ENCODE data around the gene GFOD2.

Gene GFOD2, protein sequence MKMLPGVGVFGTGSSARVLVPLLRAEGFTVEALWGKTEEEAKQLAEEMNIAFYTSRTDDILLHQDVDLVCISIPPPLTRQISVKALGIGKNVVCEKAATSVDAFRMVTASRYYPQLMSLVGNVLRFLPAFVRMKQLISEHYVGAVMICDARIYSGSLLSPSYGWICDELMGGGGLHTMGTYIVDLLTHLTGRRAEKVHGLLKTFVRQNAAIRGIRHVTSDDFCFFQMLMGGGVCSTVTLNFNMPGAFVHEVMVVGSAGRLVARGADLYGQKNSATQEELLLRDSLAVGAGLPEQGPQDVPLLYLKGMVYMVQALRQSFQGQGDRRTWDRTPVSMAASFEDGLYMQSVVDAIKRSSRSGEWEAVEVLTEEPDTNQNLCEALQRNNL

DNA sequence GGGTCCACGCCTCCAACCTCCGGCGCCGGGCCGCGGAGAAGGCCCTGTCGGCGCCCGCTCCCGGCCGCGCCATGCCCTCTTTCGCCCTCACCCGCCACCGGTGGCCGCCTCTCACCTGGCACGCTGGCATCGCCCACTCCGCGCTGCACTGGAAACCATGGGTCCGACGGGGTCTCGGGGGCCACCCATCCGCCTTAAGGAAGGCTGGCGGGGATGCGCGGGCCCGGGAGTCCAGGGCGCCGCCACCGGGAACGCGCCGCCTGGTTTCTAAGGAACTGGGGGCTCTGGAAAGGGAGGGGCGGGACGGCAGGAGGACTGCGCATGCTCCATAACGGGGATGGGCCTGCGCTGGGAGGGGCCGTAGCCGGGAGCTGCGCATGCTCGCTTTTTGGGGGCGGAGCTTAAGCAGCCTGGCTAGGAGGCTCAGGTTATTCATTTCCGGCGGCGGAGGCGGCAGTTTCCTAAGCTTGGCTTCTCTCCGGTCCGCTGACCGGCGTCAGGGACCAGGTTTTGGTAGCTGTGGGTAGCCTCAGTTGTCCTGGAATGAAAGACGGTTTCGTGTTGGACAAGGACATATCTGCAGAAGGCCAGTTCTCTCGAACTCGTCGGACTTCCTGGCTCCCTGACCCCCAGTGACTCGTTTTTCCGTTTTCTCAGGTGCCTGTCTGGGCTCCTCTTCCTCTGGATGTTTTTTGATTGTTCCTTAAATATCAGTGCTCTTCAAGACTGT is at the start of gene GFOD2:
Gene GFOD2 (minus strand): TSS at position 269 of the 730 bp plus-strand sequence. CDS start 33,601 bp downstream, outside the sequence.
- Histone ChIP-seq H3K9ac (ENCODE audit: low read length in 2 of 2) (peak within 1 kb of the TSS; percentile 86 to 94), H3K36me3 (ENCODE audit: control insufficient read depth in 2 of 2, insufficient read depth in 2 of 2, low read length in 2 of 2) (peaks cover 0 to 3% of the 10 kb centered on the region in 2 donors), H3K27ac (ENCODE audit: low read length) (peak within 1 kb of the TSS; percentile 81), H3K4me3 (ENCODE audit: low read length in 2 of 2) (peak within 1 kb of the TSS; percentile 84 to 89), H3K4me1 (ENCODE audit: control insufficient read depth, insufficient read depth, low read length) (peaks cover 18% of the 10 kb centered on the region), H3K27me3 (ENCODE audit: control insufficient read depth in 1 of 2, insufficient read depth in 2 of 2, low read length in 2 of 2) (no peaks in the 10 kb centered on the region), H3K9me3 (ENCODE audit: control insufficient read depth in 2 of 2, low read length in 2 of 2) (no peaks in the 10 kb centered on the region)

GRCh38 chr16:67767953-67768352 is 48.8 kb upstream of the GFOD2 start:
- H3K9ac ChIP-seq (ENCODE audit: low read length in 2 of 2), result no peak overlapping the region
- peaks cover 5 to 16% of the 10 kb centered on the region in 2 donors for H3K36me3 ChIP-seq (ENCODE audit: control insufficient read depth in 2 of 2, insufficient read depth in 2 of 2, low read length in 2 of 2)
- H3K9me3 ChIP-seq (ENCODE audit: control insufficient read depth in 2 of 2, low read length in 2 of 2), result no peaks in the 10 kb centered on the region
- H3K27ac ChIP-seq (ENCODE audit: low read length), result no peak overlapping the region
- peaks cover 9% of the 10 kb centered on the region for H3K4me1 ChIP-seq (ENCODE audit: control insufficient read depth, insufficient read depth, low read length)
- no peak overlapping the region for H3K4me3 ChIP-seq (ENCODE audit: low read length in 2 of 2)
- H3K27me3 ChIP-seq (ENCODE audit: control insufficient read depth in 1 of 2, insufficient read depth in 2 of 2, low read length in 2 of 2), result no peaks in the 10 kb centered on the region

- H3K9me3 ChIP-seq (ENCODE audit: control insufficient read depth in 2 of 2, low read length in 2 of 2), result no peaks in the 10 kb centered on the region
- no peaks in the 10 kb centered on the region for H3K27me3 ChIP-seq (ENCODE audit: control insufficient read depth in 1 of 2, insufficient read depth in 2 of 2, low read length in 2 of 2)
- H3K27ac ChIP-seq (ENCODE audit: low read length), result no peak overlapping the region
Observed at GRCh38 chr16:67766291-67766690, 47.2 kb upstream of the GFOD2 start.

DNA sequence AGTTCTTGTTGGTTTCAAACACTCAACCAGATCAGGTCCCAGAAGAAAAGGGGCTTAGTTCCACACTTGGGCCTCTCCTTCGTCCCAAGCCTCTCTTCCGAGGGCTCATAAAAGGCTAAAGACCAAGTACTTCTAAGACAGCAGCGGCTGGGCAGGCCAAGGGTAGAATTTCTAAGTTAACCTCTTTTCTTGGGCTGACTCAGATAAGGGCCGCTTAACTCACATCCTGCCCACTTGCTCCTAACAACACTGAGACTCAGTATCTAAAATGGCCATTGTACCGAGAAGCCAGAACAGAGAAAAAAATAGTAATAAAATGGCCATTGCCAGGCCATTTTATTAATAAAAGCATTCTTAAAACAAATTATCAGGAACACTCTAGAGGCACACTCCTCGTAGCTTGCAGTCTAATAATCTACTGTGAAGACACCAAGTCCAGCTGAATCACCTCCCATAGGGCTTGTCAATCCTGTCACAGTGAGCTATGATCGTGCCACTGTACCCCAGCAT is 45.1 kb upstream of the GFOD2 start:
- H3K4me3 ChIP-seq (ENCODE audit: low read length in 2 of 2), result no peak overlapping the region
- peaks cover 6% of the 10 kb centered on the region in 2 donors for H3K36me3 ChIP-seq (ENCODE audit: control insufficient read depth in 2 of 2, insufficient read depth in 2 of 2, low read length in 2 of 2)
- H3K27ac ChIP-seq (ENCODE audit: low read length), result no peak overlapping the region
- H3K27me3 ChIP-seq (ENCODE audit: control insufficient read depth in 1 of 2, insufficient read depth in 2 of 2, low read length in 2 of 2), result no peaks in the 10 kb centered on the region
- no peak overlapping the region for H3K9ac ChIP-seq (ENCODE audit: low read length in 2 of 2)
- no peaks in the 10 kb centered on the region for H3K9me3 ChIP-seq (ENCODE audit: control insufficient read depth in 2 of 2, low read length in 2 of 2)
- H3K4me1 ChIP-seq (ENCODE audit: control insufficient read depth, insufficient read depth, low read length), result no peaks in the 10 kb centered on the region

More at GRCh38 chr16:67766291-67766690, 47.2 kb upstream of the GFOD2 start:
- H3K36me3 ChIP-seq (ENCODE audit: control insufficient read depth in 2 of 2, insufficient read depth in 2 of 2, low read length in 2 of 2), result peaks cover 6 to 12% of the 10 kb centered on the region in 2 donors
- no peak overlapping the region for H3K4me3 ChIP-seq (ENCODE audit: low read length in 2 of 2)
- no peaks in the 10 kb centered on the region for H3K4me1 ChIP-seq (ENCODE audit: control insufficient read depth, insufficient read depth, low read length)
- H3K9ac ChIP-seq (ENCODE audit: low read length in 2 of 2), result no peak overlapping the region

DNA sequence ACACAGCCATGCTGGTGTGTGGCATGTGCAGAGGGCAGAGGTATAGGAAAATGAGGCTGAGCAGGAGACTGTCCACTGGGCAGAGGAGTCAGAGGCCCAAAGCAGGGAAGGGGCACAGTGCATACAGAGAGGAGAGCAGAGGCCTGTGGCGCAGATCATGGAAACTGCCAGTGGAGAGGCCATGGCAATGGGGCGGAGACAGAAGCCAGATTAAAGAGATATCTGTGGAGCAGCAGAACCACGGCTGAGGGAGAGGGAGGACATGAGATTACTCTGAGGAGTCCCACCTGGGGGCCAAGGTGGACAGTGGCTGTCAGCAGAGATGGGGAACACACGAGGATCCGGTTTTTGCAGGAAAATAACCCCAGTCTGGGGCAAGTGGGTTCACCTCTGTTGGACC is 44.0 kb upstream of the GFOD2 start:
- Histone ChIP-seq H3K9ac (ENCODE audit: low read length in 2 of 2) (no peak overlapping the region), H3K9me3 (ENCODE audit: control insufficient read depth in 2 of 2, low read length in 2 of 2) (no peaks in the 10 kb centered on the region), H3K4me3 (ENCODE audit: low read length in 2 of 2) (no peak overlapping the region), H3K4me1 (ENCODE audit: control insufficient read depth, insufficient read depth, low read length) (no peaks in the 10 kb centered on the region), H3K27ac (ENCODE audit: low read length) (no peak overlapping the region), H3K36me3 (ENCODE audit: control insufficient read depth in 2 of 2, insufficient read depth in 2 of 2, low read length in 2 of 2) (peaks cover 6% of the 10 kb centered on the region in 2 donors), H3K27me3 (ENCODE audit: control insufficient read depth in 1 of 2, insufficient read depth in 2 of 2, low read length in 2 of 2) (no peaks in the 10 kb centered on the region)

GRCh38 chr16:67762385-67762784 is 43.3 kb upstream of the GFOD2 start:
- H3K9ac ChIP-seq (ENCODE audit: low read length in 2 of 2), result no peak overlapping the region
- no peaks in the 10 kb centered on the region for H3K27me3 ChIP-seq (ENCODE audit: control insufficient read depth in 1 of 2, insufficient read depth in 2 of 2, low read length in 2 of 2)
- no peak overlapping the region for H3K27ac ChIP-seq (ENCODE audit: low read length)
- H3K9me3 ChIP-seq (ENCODE audit: control insufficient read depth in 2 of 2, low read length in 2 of 2), result no peaks in the 10 kb centered on the region
- H3K4me3 ChIP-seq (ENCODE audit: low read length in 2 of 2), result no peak overlapping the region
- H3K36me3 ChIP-seq (ENCODE audit: control insufficient read depth in 2 of 2, insufficient read depth in 2 of 2, low read length in 2 of 2), result peaks cover 6% of the 10 kb centered on the region in 2 donors
- no peaks in the 10 kb centered on the region for H3K4me1 ChIP-seq (ENCODE audit: control insufficient read depth, insufficient read depth, low read length)

DNA sequence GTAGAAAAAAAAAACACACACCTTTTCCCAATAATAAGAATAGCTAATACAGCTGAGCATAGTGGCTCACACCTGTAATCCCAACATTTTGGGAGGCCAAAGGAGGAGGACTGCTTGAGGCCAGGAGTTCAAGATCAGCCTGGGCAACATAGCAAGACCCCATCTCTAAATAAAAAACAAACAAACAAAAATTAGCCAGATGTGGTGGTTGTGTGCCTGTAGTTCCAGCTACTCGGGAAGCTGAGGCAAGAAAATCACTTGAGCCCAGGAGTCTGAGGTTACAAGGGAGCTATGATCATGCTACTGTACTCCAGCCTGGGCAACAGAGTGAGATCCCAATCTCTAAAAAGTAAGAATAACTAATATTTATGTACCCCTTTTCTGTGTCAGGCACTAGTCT is 42.8 kb upstream of the GFOD2 start:
- Histone ChIP-seq H3K36me3 (ENCODE audit: control insufficient read depth in 2 of 2, insufficient read depth in 2 of 2, low read length in 2 of 2) (peaks cover 3 to 6% of the 10 kb centered on the region in 2 donors), H3K4me1 (ENCODE audit: control insufficient read depth, insufficient read depth, low read length) (no peaks in the 10 kb centered on the region), H3K9me3 (ENCODE audit: control insufficient read depth in 2 of 2, low read length in 2 of 2) (no peaks in the 10 kb centered on the region), H3K4me3 (ENCODE audit: low read length in 2 of 2) (no peak overlapping the region), H3K27me3 (ENCODE audit: control insufficient read depth in 1 of 2, insufficient read depth in 2 of 2, low read length in 2 of 2) (no peaks in the 10 kb centered on the region), H3K27ac (ENCODE audit: low read length) (no peak overlapping the region), H3K9ac (ENCODE audit: low read length in 2 of 2) (no peak overlapping the region)

GRCh38 chr16:67760956-67761230 is 41.8 kb upstream of the GFOD2 start:
- Histone ChIP-seq H3K36me3 (ENCODE audit: control insufficient read depth in 2 of 2, insufficient read depth in 2 of 2, low read length in 2 of 2) (peaks cover 3 to 6% of the 10 kb centered on the region in 2 donors), H3K27ac (ENCODE audit: low read length) (no peak overlapping the region), H3K27me3 (ENCODE audit: control insufficient read depth in 1 of 2, insufficient read depth in 2 of 2, low read length in 2 of 2) (no peaks in the 10 kb centered on the region), H3K4me3 (ENCODE audit: low read length in 2 of 2) (no peak overlapping the region), H3K4me1 (ENCODE audit: control insufficient read depth, insufficient read depth, low read length) (no peaks in the 10 kb centered on the region), H3K9me3 (ENCODE audit: control insufficient read depth in 2 of 2, low read length in 2 of 2) (no peaks in the 10 kb centered on the region), H3K9ac (ENCODE audit: low read length in 2 of 2) (no peak overlapping the region)

- no peak overlapping the region for H3K9ac ChIP-seq (ENCODE audit: low read length in 2 of 2)
Observed at GRCh38 chr16:67760206-67760955, 41.3 kb upstream of the GFOD2 start.

DNA sequence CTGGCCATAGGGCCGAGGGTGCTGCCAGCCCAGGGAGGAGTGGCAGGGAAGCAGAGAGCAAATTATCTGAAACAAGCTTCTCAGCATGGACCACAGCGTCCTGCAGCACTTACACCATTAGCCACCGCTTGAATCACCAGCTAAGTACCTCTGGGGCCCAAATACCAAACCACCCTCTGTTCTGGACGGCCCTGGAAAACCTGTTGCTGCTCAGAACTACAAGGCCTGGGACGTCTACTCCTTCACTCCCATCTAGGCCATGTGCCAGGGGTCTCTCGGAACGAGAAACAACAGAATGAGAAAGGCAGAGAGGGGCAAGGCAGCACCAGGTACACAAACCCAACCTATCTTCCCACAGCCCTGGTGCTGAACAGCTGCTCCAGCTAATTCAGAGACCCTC is 39.9 kb upstream of the GFOD2 start:
- Histone ChIP-seq H3K36me3 (ENCODE audit: control insufficient read depth in 2 of 2, insufficient read depth in 2 of 2, low read length in 2 of 2) (peaks cover 3 to 6% of the 10 kb centered on the region in 2 donors), H3K4me3 (ENCODE audit: low read length in 2 of 2) (no peak overlapping the region), H3K9ac (ENCODE audit: low read length in 2 of 2) (no peak overlapping the region)

More at GRCh38 chr16:67760206-67760955, 41.3 kb upstream of the GFOD2 start:
- no peak overlapping the region for H3K4me3 ChIP-seq (ENCODE audit: low read length in 2 of 2)
- H3K27ac ChIP-seq (ENCODE audit: low read length), result no peak overlapping the region
- H3K9me3 ChIP-seq (ENCODE audit: control insufficient read depth in 2 of 2, low read length in 2 of 2), result no peaks in the 10 kb centered on the region
- H3K4me1 ChIP-seq (ENCODE audit: control insufficient read depth, insufficient read depth, low read length), result no peaks in the 10 kb centered on the region
- H3K36me3 ChIP-seq (ENCODE audit: control insufficient read depth in 2 of 2, insufficient read depth in 2 of 2, low read length in 2 of 2), result peaks cover 3 to 6% of the 10 kb centered on the region in 2 donors
- H3K27me3 ChIP-seq (ENCODE audit: control insufficient read depth in 1 of 2, insufficient read depth in 2 of 2, low read length in 2 of 2), result no peaks in the 10 kb centered on the region

More for the DNA sequence above, 39.9 kb upstream of the GFOD2 start:
- no peaks in the 10 kb centered on the region for H3K27me3 ChIP-seq (ENCODE audit: control insufficient read depth in 1 of 2, insufficient read depth in 2 of 2, low read length in 2 of 2)
- H3K9me3 ChIP-seq (ENCODE audit: control insufficient read depth in 2 of 2, low read length in 2 of 2), result no peaks in the 10 kb centered on the region
- H3K4me1 ChIP-seq (ENCODE audit: control insufficient read depth, insufficient read depth, low read length), result no peaks in the 10 kb centered on the region
- H3K27ac ChIP-seq (ENCODE audit: low read length), result no peak overlapping the region
